ENCODE data around the gene DDHD1.

The DDHD1 gene

GRCh38 chr14:53174918-53175317, 21.8 kb upstream of the DDHD1 start:
- in situ Hi-C loops (cut with MboI; ENCODE audit: low sequenced_read_pairs, unreplicated experiment), result no loop called here
- DNase-seq (ENCODE audit: low spot score), result no peak
- TF ChIP-seq, protein P1, sequence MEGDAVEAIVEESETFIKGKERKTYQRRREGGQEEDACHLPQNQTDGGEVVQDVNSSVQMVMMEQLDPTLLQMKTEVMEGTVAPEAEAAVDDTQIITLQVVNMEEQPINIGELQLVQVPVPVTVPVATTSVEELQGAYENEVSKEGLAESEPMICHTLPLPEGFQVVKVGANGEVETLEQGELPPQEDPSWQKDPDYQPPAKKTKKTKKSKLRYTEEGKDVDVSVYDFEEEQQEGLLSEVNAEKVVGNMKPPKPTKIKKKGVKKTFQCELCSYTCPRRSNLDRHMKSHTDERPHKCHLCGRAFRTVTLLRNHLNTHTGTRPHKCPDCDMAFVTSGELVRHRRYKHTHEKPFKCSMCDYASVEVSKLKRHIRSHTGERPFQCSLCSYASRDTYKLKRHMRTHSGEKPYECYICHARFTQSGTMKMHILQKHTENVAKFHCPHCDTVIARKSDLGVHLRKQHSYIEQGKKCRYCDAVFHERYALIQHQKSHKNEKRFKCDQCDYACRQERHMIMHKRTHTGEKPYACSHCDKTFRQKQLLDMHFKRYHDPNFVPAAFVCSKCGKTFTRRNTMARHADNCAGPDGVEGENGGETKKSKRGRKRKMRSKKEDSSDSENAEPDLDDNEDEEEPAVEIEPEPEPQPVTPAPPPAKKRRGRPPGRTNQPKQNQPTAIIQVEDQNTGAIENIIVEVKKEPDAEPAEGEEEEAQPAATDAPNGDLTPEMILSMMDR (IDR thresholded peaks at IDR 0.05; ENCODE audit: borderline replicate concordance, control extremely low read depth, extremely low read depth, insufficient read depth, missing control alignments), result no peak

GRCh38 chr14:53168786-53169185, 15.7 kb upstream of the DDHD1 start:
- TF ChIP-seq, protein P1 (IDR thresholded peaks at IDR 0.05; ENCODE audit: borderline replicate concordance, control extremely low read depth, extremely low read depth, insufficient read depth, missing control alignments), result no peak
- in situ Hi-C loops (cut with MboI; ENCODE audit: low sequenced_read_pairs, unreplicated experiment), result no loop called here
- no peak for DNase-seq (ENCODE audit: low spot score)

DNA sequence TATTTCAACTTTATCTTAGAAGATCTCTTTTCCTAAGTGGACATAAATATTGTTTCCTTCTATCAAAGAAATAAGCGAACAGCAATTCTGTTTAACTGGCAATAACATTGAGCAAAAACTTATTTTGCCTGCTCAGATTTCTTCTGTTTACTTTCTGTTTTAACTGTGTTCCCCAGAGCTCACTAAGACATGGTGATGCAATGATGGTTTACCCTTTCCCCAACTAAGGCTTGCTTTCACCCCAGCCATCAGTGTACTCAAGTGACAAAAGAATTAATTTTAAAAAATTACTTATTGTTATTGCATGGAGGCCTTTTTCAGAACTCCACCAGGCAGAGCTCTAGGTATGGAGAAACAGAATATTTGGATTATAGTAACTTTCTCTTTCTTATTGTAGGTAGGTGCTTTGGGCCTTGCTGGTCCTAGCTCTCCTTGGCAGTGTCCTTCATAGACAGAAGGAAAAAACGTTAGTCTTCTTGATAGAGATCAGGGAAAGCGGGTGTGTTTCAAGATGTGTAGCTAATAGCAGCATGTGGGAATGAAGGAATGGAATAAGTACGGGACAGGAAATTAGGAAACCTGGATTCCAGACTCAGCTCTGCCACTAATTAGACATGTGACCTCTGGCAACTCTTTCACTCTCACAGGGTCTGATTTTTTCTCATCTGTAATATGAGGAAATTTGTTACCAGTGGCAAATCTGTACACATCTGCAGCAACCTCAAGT, 14.6 kb upstream of the DDHD1 start:
- TF ChIP-seq, protein P1 (IDR thresholded peaks at IDR 0.05; ENCODE audit: borderline replicate concordance, control extremely low read depth, extremely low read depth, insufficient read depth, missing control alignments), result no peak
- in situ Hi-C loops (cut with MboI; ENCODE audit: low sequenced_read_pairs, unreplicated experiment), result no loop called here
- no peak for DNase-seq (ENCODE audit: low spot score)

GRCh38 chr14:53161758-53162435, 8.8 kb upstream of the DDHD1 start:
- in situ Hi-C loops (cut with MboI; ENCODE audit: low sequenced_read_pairs, unreplicated experiment), result no loop called here
- no peak for DNase-seq (ENCODE audit: low spot score)
- TF ChIP-seq, protein P1 (IDR thresholded peaks at IDR 0.05; ENCODE audit: borderline replicate concordance, control extremely low read depth, extremely low read depth, insufficient read depth, missing control alignments), result no peak

GRCh38 chr14:53156238-53156637, 3.1 kb upstream of the DDHD1 start:
- in situ Hi-C loops (cut with MboI; ENCODE audit: low sequenced_read_pairs, unreplicated experiment), result no loop called here
- TF ChIP-seq, protein P1 (IDR thresholded peaks at IDR 0.05; ENCODE audit: borderline replicate concordance, control extremely low read depth, extremely low read depth, insufficient read depth, missing control alignments), result no peak
- no peak for DNase-seq (ENCODE audit: low spot score)

DNA sequence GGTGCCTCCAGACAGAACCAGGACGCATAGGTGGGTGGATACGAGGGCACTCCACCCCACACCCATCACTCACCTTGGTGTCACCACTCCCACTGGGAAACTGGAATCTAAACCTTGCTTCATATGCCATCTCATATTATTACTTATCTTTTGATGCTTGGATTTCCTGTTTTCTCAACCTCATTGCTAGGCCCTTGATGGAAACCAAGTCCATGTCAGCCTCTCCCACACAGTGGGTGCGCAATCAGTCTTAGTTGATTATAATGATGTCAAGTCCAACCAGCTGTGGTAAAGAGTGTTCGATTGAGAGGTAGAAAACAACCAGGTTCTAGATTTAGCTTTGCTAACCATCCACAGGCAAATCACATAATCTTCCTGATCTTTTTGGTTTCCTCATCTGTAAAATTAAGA, 584 bp upstream of the DDHD1 start:
- DNase-seq (ENCODE audit: low spot score), result no peak
- TF ChIP-seq, protein P1 (IDR thresholded peaks at IDR 0.05; ENCODE audit: borderline replicate concordance, control extremely low read depth, extremely low read depth, insufficient read depth, missing control alignments), result no peak
- in situ Hi-C loops (cut with MboI; ENCODE audit: low sequenced_read_pairs, unreplicated experiment), result no loop called here

All from GM13976 (cell line).